ENCODE results near the gene HAUS1.
A peak's percentile ranks its signal among the peaks of the same experiment; 100 is the strongest.

HAUS1 gene

GRCh38 chr18:46104128-46104911, at the start of gene HAUS1:
HAUS1 (plus strand) TSS chr18:46104385; CDS start chr18:46104412, 27 bp downstream.
- peak; percentile 46 to 70 for DNase-seq (ENCODE audit: extremely low read depth in 1 of 2, low read depth in 1 of 2)

- DNase-seq (ENCODE audit: extremely low read depth in 1 of 2, low read depth in 1 of 2) = no peak
These were observed 49.0 kb upstream of the HAUS1 start for GRCh38 chr18:46054956-46055837.

DNA sequence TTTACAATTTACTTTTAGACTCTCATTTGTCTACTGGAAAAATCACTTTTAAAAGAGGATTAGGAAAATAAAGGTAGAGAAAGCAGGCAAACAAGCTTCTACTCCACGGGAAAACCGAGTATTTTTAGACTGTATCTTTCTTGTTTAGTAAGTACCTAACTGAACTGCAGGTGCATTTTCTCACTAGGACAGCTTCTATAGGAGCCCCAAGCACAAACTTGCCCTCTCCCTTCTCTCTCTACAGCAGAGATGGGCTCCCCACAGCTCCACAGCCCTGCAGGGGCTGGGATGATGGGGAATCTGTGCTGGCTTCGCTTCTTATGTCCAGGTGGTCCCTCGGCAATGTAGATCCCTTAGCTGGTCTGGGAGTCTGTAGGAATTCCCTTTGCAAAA, 48.4 kb upstream of the HAUS1 start:
- DNase-seq (ENCODE audit: extremely low read depth in 1 of 2, low read depth in 1 of 2) = no peak

DNA sequence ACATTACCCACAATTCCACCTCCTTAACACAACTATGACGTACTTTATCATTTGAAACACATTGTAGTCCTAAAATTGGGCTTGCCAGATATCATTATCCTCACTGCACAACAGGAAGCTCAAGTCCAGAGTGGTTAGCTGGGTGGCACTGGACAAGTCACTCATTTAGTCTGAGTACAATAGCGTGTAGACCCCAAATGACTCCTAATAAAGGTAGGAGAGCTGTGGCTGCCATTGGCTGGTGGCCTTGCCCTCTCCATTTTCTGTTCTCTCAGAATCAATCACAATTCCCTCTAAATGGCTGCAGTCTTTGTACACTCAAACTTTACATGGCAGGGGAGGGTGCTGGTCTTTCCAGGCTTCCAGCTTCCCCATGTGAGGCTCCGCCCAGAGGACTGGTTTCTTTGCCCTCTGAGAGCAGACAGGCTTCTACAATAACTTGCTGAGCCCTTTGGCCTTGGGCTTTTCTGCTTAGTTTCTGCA, 43.8 kb upstream of the HAUS1 start:
- no peak for DNase-seq (ENCODE audit: extremely low read depth in 1 of 2, low read depth in 1 of 2)

- no peak for DNase-seq (ENCODE audit: extremely low read depth in 1 of 2, low read depth in 1 of 2)
These were observed 42.8 kb upstream of the HAUS1 start for GRCh38 chr18:46061387-46061786.

GRCh38 chr18:46061796-46062195, 42.4 kb upstream of the HAUS1 start:
- DNase-seq (ENCODE audit: extremely low read depth in 1 of 2, low read depth in 1 of 2) = no peak

DNA sequence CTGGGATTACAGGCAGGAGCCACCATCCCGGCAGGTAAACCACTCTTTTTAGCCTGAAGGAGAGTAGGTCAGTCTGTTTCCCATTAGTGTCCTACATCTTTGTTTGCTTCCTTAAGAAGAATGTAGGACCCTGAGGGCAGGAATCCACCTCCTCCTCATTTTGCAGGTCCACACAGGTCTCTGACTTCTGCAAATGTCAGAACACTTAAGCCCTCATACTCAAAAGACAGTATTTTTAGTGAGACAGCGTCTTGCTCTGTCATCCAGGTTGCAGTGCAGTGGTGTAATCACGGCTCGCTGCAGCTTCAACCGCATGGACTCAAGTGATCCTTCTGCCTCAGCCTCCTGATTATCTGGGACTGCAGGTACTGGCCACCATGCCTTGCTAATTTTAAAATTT, 41.4 kb upstream of the HAUS1 start:
- no peak for DNase-seq (ENCODE audit: extremely low read depth in 1 of 2, low read depth in 1 of 2)

DNA sequence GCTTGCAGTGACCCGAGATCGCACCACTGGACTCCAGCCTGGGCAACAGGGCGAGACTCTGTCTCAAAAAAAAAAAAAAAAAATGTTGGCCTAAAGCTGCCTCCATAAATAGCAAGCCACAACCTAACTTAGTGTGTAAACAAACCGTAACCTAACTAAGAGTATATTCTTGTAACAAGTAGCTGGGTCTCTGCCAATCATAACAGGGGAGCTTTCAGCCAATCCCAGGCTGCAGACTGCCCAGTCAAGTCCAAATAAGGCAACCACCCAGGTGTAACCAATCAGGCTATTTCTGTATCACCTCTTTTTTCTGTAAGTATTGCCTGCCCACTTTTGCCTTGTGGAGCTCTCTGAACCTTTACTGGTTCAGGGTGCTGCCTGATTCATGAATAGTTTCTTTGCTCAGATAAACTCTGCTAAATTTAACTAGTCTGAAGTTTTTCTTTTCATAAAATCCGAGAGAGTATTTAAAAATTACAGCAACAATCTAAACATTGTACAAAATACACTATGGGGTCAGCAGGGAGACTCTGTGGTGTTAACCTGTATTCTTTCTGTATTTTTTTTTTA, 36.7 kb upstream of the HAUS1 start:
- no peak for DNase-seq (ENCODE audit: extremely low read depth in 1 of 2, low read depth in 1 of 2)

- no peak for DNase-seq (ENCODE audit: extremely low read depth in 1 of 2, low read depth in 1 of 2)
These were observed 35.4 kb upstream of the HAUS1 start for GRCh38 chr18:46068763-46069162.

DNA sequence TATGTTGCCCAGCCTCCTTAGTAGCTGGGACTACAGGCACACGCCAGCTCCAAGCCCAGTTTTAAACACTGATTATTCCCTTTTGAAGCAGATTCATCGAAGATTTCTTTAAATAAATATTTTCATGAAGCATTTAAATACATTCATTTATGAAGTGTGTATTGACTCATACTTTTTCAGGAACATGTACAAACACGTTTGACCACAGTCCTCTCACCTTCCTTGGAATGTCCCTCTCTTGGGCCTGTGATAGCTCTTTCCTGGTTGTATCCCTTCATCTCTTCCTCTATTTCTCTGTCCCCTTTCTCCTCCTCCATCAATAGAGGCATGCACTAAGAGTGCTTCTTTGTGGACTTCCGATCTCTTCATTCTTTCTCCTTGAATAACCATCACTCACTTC, 34.7 kb upstream of the HAUS1 start:
- no peak for DNase-seq (ENCODE audit: extremely low read depth in 1 of 2, low read depth in 1 of 2)

DNA sequence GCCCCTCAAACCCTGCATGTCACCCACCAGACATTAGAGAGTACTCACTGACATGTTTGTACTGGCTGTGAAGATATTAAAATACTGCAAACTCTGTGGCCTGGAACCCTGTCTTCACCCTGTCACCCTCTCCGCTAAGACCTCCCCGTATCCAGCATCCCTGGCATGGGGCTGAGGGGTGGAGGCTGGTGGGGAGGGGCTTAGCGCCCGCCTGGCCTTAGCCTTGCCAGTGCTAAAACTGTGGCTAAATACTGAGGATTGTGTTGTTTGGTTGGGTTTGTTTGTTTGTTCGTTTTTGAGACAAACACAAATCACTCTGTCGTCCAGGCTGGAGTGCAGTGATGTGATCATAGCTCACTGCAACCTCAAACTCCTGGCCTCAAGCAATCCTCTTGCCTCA, 34.0 kb upstream of the HAUS1 start:
- DNase-seq (ENCODE audit: extremely low read depth in 1 of 2, low read depth in 1 of 2) = no peak

GRCh38 chr18:46070815-46071652, 33.2 kb upstream of the HAUS1 start:
- no peak for DNase-seq (ENCODE audit: extremely low read depth in 1 of 2, low read depth in 1 of 2)

- DNase-seq (ENCODE audit: extremely low read depth in 1 of 2, low read depth in 1 of 2) = peak; percentile 38 to 60
These were observed 32.4 kb upstream of the HAUS1 start, which contains the start of gene PSTPIP2 for GRCh38 chr18:46071653-46072375. PSTPIP2 (minus strand) TSS chr18:46072260; CDS start chr18:46072188, 72 bp downstream.

DNA sequence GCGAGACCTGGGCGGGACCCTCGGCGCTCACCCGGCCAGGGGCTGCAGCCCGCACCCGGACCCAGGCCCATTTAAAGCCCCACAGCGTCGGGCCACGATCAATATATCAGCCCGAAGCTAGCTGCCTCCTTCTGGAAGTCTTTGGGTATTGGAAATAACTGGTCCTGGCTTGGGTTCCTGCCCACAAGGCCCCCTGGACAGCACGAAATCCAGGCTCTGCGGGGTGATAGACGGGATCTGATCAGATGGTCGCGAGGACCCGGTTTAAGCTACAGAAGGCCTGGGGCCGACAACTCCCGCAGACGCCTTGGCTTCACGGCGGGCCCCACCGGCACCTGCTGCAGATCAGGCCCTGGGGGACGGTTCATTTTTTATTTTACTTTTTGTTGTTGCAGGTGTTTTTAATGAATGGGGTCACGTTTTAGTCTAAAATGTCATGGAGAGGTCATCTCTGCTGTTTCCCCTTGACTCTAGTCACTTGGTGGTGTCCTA, 31.8 kb upstream of the HAUS1 start:
- no peak for DNase-seq (ENCODE audit: extremely low read depth in 1 of 2, low read depth in 1 of 2)

DNA sequence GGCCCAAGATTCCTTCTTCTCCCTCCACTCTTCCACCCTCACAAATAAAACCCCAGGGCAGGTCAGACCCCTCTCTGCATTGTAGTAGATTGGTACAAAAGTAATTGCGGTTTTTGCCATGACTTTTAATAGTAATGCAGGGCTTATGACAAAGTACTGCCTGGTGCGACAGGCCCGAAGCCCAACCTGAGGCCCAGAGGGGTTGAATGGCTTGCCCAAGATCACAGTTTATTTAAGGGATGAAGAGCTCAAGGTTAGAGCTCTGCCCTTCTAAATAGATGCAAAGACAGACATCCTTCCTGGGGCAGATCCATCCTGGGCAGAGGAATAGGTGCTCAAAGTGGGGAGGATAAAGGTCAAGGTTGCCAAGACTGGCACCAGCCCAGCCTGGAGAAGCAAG, 31.2 kb upstream of the HAUS1 start:
- no peak for DNase-seq (ENCODE audit: extremely low read depth in 1 of 2, low read depth in 1 of 2)

GRCh38 chr18:46073474-46074331, 30.5 kb upstream of the HAUS1 start:
- DNase-seq (ENCODE audit: extremely low read depth in 1 of 2, low read depth in 1 of 2) = no peak

- DNase-seq (ENCODE audit: extremely low read depth in 1 of 2, low read depth in 1 of 2) = no peak
These were observed 24.8 kb upstream of the HAUS1 start for GRCh38 chr18:46079336-46079735.

- DNase-seq (ENCODE audit: extremely low read depth in 1 of 2, low read depth in 1 of 2) = no peak
These were observed 24.0 kb upstream of the HAUS1 start for GRCh38 chr18:46080156-46080555.

- no peak for DNase-seq (ENCODE audit: extremely low read depth in 1 of 2, low read depth in 1 of 2)
These were observed 19.8 kb upstream of the HAUS1 start for GRCh38 chr18:46084431-46084830.

Measured in activated CD8-positive, alpha-beta memory T cell treated with anti-CD3 and anti-CD28 coated beads for 1 hour (primary cell).